Endodermal cell (in vitro differentiated cells): Measurements from ENCODE around the gene STEAP1B. TPM values are rescaled to one million over a fixed set of nuclear protein-coding genes. Genes with fewer than 3 reads are reported as not detected.

Source experiments
- DNase-seq: peaks from one replicate; pipeline ENCODE4 v3.0.0-alpha.2; 2017
- H3K27ac ChIP-seq: 2 replicates; pipeline ENCODE4 v1.5.1; 2013; ENCODE audit warnings: mild to moderate bottlenecking, low read depth, low read length, moderate library complexity
- H3K27me3 ChIP-seq: 2 replicates; pipeline ENCODE4 v1.6.1; 2013; ENCODE audit warnings: mild to moderate bottlenecking, low read length, moderate library complexity; ENCODE audit not compliant: insufficient read depth, control insufficient read depth, poor library complexity, severe bottlenecking
- H3K36me3 ChIP-seq: 2 replicates; pipeline ENCODE4 v1.7.0; 2013; ENCODE audit warnings: mild to moderate bottlenecking, low read length, moderate library complexity; ENCODE audit not compliant: control insufficient read depth, insufficient read depth
- H3K4me1 ChIP-seq: one replicate; pipeline ENCODE4 v1.7.0; 2013; ENCODE audit warnings: low read length; ENCODE audit not compliant: control insufficient read depth, insufficient read depth
- H3K4me3 ChIP-seq: 2 replicates; pipeline ENCODE4 v1.5.1; 2013; ENCODE audit warnings: mild to moderate bottlenecking, low read length, moderate library complexity
- H3K9ac ChIP-seq: 2 replicates; pipeline ENCODE4 v1.6.1; 2013; ENCODE audit warnings: mild to moderate bottlenecking, low read length, moderate library complexity; ENCODE audit not compliant: poor library complexity, severe bottlenecking; ENCODE audit errors: extremely low read depth
- H3K9me3 ChIP-seq: 2 replicates; pipeline ENCODE4 v1.6.1; 2013; ENCODE audit warnings: mild to moderate bottlenecking, low read length, moderate library complexity; ENCODE audit not compliant: control insufficient read depth
- H3K27ac Mint-ChIP-seq: 2 replicates; pipeline ENCODE4 v1.8.0; 2020; ENCODE audit warnings: mixed read lengths
- H3K27me3 Mint-ChIP-seq: 2 replicates; pipeline ENCODE4 v1.8.0; 2021; ENCODE audit warnings: mild to moderate bottlenecking, mixed read lengths; ENCODE audit not compliant: insufficient read depth
- H3K36me3 Mint-ChIP-seq: 2 replicates; pipeline ENCODE4 v1.8.0; 2020; ENCODE audit warnings: low read depth, mixed read lengths
- H3K4me1 Mint-ChIP-seq: 2 replicates; pipeline ENCODE4 v1.8.0; 2020; ENCODE audit warnings: mixed read lengths
- H3K4me3 Mint-ChIP-seq: 2 replicates; pipeline ENCODE4 v1.8.0; 2020; ENCODE audit warnings: mild to moderate bottlenecking, moderate library complexity, mixed read lengths
- H3K9me3 Mint-ChIP-seq: 2 replicates; pipeline ENCODE4 v1.8.0; 2020; ENCODE audit warnings: mild to moderate bottlenecking, mixed read lengths
- WGBS, 2 experiments: methylation state at CpG; one replicate each; pipeline versions ENCODE4 v1.1.5 to v1.1.7; 2013; ENCODE audit warnings: missing lambda C conversion rate in 2 of 2, mixed read lengths in 1 of 2; ENCODE audit not compliant: insufficient coverage in 1 of 2, insufficient read length in 1 of 2; 5-methylcytosine and 5-hydroxymethylcytosine counted together
- total RNA-seq, 2 donors: library from RNA; stranded (reverse); fragmentation: NEBNext Ultra II Directional in 1 of 2; extraction: Animal tissue kit (Norgen Biotek cat#: 25700) in 1 of 2; gene quantifications; 2 replicates in 1 of 2; 3 replicates in 1 of 2; pipeline ENCODE4 v1.2.1, GENCODE V29; 2021
- TF ChIP-seq, protein P1 (sequence below): fragments of 200-600 bp; sonication (generic); conservative IDR thresholded peaks from 2 replicates; pipeline ENCODE4 v1.5.0; 2021; ENCODE audit warnings: antibody characterized with exemption, mild to moderate bottlenecking

Gene STEAP1B
- total RNA-seq, 2 donors from 2014 or later: 30.5 to 54.2 TPM

GRCh38 chr7:22403344-22403743 lies 96.6 kb downstream of the STEAP1B start:
- Histone ChIP-seq H3K4me3 (no peak overlapping the region), H3K9me3 (peaks cover 9% of the 10 kb centered on the region), H3K9ac (no peak overlapping the region), H3K27me3 (no peaks in the 10 kb centered on the region), H3K36me3 (no peaks in the 10 kb centered on the region), H3K4me1 (no peaks in the 10 kb centered on the region), H3K27ac (no peak overlapping the region)
- 99% methylated on average over 2 of the region's 2 CpGs; no CpG with 5 or more reads in 1 of the 2 experiments for WGBS, 2 experiments
- TF ChIP-seq, protein P1, sequence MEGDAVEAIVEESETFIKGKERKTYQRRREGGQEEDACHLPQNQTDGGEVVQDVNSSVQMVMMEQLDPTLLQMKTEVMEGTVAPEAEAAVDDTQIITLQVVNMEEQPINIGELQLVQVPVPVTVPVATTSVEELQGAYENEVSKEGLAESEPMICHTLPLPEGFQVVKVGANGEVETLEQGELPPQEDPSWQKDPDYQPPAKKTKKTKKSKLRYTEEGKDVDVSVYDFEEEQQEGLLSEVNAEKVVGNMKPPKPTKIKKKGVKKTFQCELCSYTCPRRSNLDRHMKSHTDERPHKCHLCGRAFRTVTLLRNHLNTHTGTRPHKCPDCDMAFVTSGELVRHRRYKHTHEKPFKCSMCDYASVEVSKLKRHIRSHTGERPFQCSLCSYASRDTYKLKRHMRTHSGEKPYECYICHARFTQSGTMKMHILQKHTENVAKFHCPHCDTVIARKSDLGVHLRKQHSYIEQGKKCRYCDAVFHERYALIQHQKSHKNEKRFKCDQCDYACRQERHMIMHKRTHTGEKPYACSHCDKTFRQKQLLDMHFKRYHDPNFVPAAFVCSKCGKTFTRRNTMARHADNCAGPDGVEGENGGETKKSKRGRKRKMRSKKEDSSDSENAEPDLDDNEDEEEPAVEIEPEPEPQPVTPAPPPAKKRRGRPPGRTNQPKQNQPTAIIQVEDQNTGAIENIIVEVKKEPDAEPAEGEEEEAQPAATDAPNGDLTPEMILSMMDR: no peak
- Mint-ChIP-seq H3K4me3 (no peak overlapping the region), H3K9me3 (no peaks in the 10 kb centered on the region), H3K27me3 (no peaks in the 10 kb centered on the region), H3K36me3 (no peaks in the 10 kb centered on the region), H3K27ac (no peak overlapping the region), H3K4me1 (peaks cover 19% of the 10 kb centered on the region)
- DNase-seq: no peak

- Histone ChIP-seq H3K27ac (no peak overlapping the region), H3K4me1 (no peaks in the 10 kb centered on the region), H3K9ac (no peak overlapping the region), H3K4me3 (no peak overlapping the region), H3K9me3 (peaks cover 9% of the 10 kb centered on the region), H3K36me3 (no peaks in the 10 kb centered on the region), H3K27me3 (no peaks in the 10 kb centered on the region)
- no peaks in the 10 kb centered on the region for H3K27me3 Mint-ChIP-seq
- 88 to 93% methylated on average over 2 of the region's 2 CpGs for WGBS, 2 experiments
- DNase-seq: no peak
- no peak overlapping the region for H3K27ac Mint-ChIP-seq
- TF ChIP-seq, protein P1: no peak
- H3K4me3 Mint-ChIP-seq: no peak overlapping the region
- no peaks in the 10 kb centered on the region for H3K9me3 Mint-ChIP-seq
- H3K36me3 Mint-ChIP-seq: no peaks in the 10 kb centered on the region
- H3K4me1 Mint-ChIP-seq: peaks cover 19% of the 10 kb centered on the region
Observed at GRCh38 chr7:22402250-22402649, 97.7 kb downstream of the STEAP1B start.

GRCh38 chr7:22400936-22401553 lies 98.9 kb downstream of the STEAP1B start:
- Mint-ChIP-seq H3K27ac (no peak overlapping the region), H3K9me3 (no peaks in the 10 kb centered on the region)
- 95% methylated on average over 3 of the region's 3 CpGs; no CpG with 5 or more reads in 1 of the 2 experiments for WGBS, 2 experiments

More at GRCh38 chr7:22400936-22401553, 98.9 kb downstream of the STEAP1B start:
- no peak for DNase-seq
- no peak overlapping the region for H3K4me3 ChIP-seq
- no peak overlapping the region for H3K27ac ChIP-seq
- Mint-ChIP-seq H3K4me1 (peaks cover 19% of the 10 kb centered on the region), H3K27me3 (no peaks in the 10 kb centered on the region), H3K36me3 (no peaks in the 10 kb centered on the region), H3K4me3 (no peak overlapping the region)
- peaks cover 9% of the 10 kb centered on the region for H3K9me3 ChIP-seq
- no peak overlapping the region for H3K9ac ChIP-seq
- H3K36me3 ChIP-seq: no peaks in the 10 kb centered on the region
- H3K27me3 ChIP-seq: no peaks in the 10 kb centered on the region
- TF ChIP-seq, protein P1: no peak
- H3K4me1 ChIP-seq: no peaks in the 10 kb centered on the region
